GM23338 (cell line): ENCODE results near the gene ATP10A. TPM values are rescaled to one million over a fixed set of nuclear protein-coding genes. Genes with fewer than 3 reads are reported as not detected.

Source experiments
- ATAC-seq: fragments of 200-7000 bp; cut with Tn5 transposase; 3 replicates; pipeline ENCODE4 v1.9.1; 2020
- DNase-seq: peaks from one replicate; pipeline ENCODE4 v3.0.0-alpha.2; 2015; ENCODE audit warnings: low spot score
- H2AFZ ChIP-seq: fragments of 200-600 bp; sonication (generic); 2 replicates; pipeline ENCODE4 v1.8.0; 2016; ENCODE audit warnings: antibody characterized with exemption, mild to moderate bottlenecking, moderate library complexity
- H3F3A ChIP-seq: fragments of 200-600 bp; sonication (generic); replicated peaks from 2 replicates; pipeline ENCODE4 v1.8.0; 2017; ENCODE audit warnings: antibody characterized with exemption, mixed run types, low read depth
- H3K27ac ChIP-seq: fragments of 200-600 bp; sonication (generic); 2 replicates; pipeline ENCODE4 v1.6.1; 2016; ENCODE audit warnings: low read depth
- H3K27me3 ChIP-seq: fragments of 200-600 bp; sonication (generic); 2 replicates; pipeline ENCODE4 v1.8.0; 2016; ENCODE audit warnings: mild to moderate bottlenecking, mixed run types, moderate library complexity; ENCODE audit not compliant: insufficient read depth
- H3K36me3 ChIP-seq: fragments of 200-600 bp; sonication (generic); 2 replicates; pipeline ENCODE4 v1.8.0; 2016; ENCODE audit warnings: mild to moderate bottlenecking; ENCODE audit not compliant: insufficient read depth
- H3K4me1 ChIP-seq: fragments of 200-600 bp; sonication (generic); 2 replicates; pipeline ENCODE4 v1.8.0; 2016; ENCODE audit warnings: mild to moderate bottlenecking, moderate library complexity; ENCODE audit not compliant: insufficient read depth
- H3K4me2 ChIP-seq: fragments of 200-600 bp; sonication (generic); 2 replicates; pipeline ENCODE4 v1.7.1; 2017; ENCODE audit warnings: mixed run types
- H3K4me3 ChIP-seq: fragments of 200-600 bp; sonication (generic); 2 replicates; pipeline ENCODE4 v1.6.1; 2016; ENCODE audit warnings: mixed run types
- H3K79me2 ChIP-seq: fragments of 200-600 bp; sonication (generic); replicated peaks from 2 replicates; pipeline ENCODE4 v1.8.0; 2017; ENCODE audit warnings: mild to moderate bottlenecking; ENCODE audit not compliant: insufficient read depth
- H3K9me2 ChIP-seq: fragments of 200-600 bp; sonication (generic); 2 replicates; pipeline ENCODE4 v1.8.0; 2017; ENCODE audit not compliant: insufficient read depth
- H4K20me1 ChIP-seq: fragments of 200-600 bp; sonication (generic); replicated peaks from 2 replicates; pipeline ENCODE4 v1.8.0; 2017; ENCODE audit warnings: mild to moderate bottlenecking; ENCODE audit not compliant: insufficient read depth
- H3K27ac Mint-ChIP-seq: 2 replicates; pipeline ENCODE4 v1.8.0; 2020; ENCODE audit warnings: inconsistent platforms, mild to moderate bottlenecking, moderate library complexity, mixed read lengths
- H3K27me3 Mint-ChIP-seq: 3 replicates; pipeline ENCODE4 v1.8.0; 2022; ENCODE audit warnings: low read depth, mild to moderate bottlenecking, moderate library complexity, mixed read lengths, inconsistent platforms; ENCODE audit not compliant: insufficient read depth, poor library complexity
- H3K36me3 Mint-ChIP-seq: 3 replicates; pipeline ENCODE4 v1.8.0; 2021; ENCODE audit warnings: low read depth, mild to moderate bottlenecking, inconsistent platforms, moderate library complexity, mixed read lengths
- H3K4me1 Mint-ChIP-seq: 3 replicates; pipeline ENCODE4 v1.8.0; 2020; ENCODE audit warnings: mild to moderate bottlenecking, inconsistent platforms, mixed read lengths
- H3K4me3 Mint-ChIP-seq: 3 replicates; pipeline ENCODE4 v1.8.0; 2021; ENCODE audit warnings: moderate library complexity, mild to moderate bottlenecking, inconsistent platforms, mixed read lengths
- H3K9me3 Mint-ChIP-seq: 3 replicates; pipeline ENCODE4 v1.8.0; 2020; ENCODE audit warnings: moderate library complexity, mild to moderate bottlenecking, inconsistent platforms, mixed read lengths
- CREB1 ChIP-seq: fragments of 250-450 bp; sonication (Bioruptor Pico); IDR thresholded peaks from 2 replicates; pipeline ENCODE4 v1.5.0; 2020; ENCODE audit warnings: low read depth, mild to moderate bottlenecking, moderate library complexity
- EZH2 ChIP-seq: fragments of 200-600 bp; sonication (generic); IDR thresholded peaks from one replicate; pipeline ENCODE4 v1.8.0; 2017; ENCODE audit warnings: antibody characterized with exemption, mild to moderate bottlenecking, low read depth; ENCODE audit not compliant: unreplicated experiment
- EZH2phosphoT487 ChIP-seq: fragments of 200-600 bp; sonication (generic); IDR thresholded peaks from one replicate; pipeline ENCODE4 v1.8.1; 2018; ENCODE audit warnings: antibody characterized with exemption; ENCODE audit not compliant: unreplicated experiment
- JUNB ChIP-seq: IDR thresholded peaks from one replicate; pipeline ENCODE4 v1.6.1; 2016; ENCODE audit warnings: antibody characterized with exemption; ENCODE audit not compliant: unreplicated experiment
- NANOG ChIP-seq: IDR thresholded peaks from 2 replicates; pipeline ENCODE4 v1.6.1; 2016; ENCODE audit warnings: antibody characterized with exemption, borderline replicate concordance
- POLR2AphosphoS5 ChIP-seq: IDR thresholded peaks from 2 replicates; pipeline ENCODE4 v1.6.1; 2016; ENCODE audit warnings: antibody characterized with exemption, low read depth
- STAT1 ChIP-seq: IDR thresholded peaks from one replicate; pipeline ENCODE4 v1.6.1; 2016; ENCODE audit warnings: antibody characterized with exemption; ENCODE audit not compliant: unreplicated experiment
- ZNF114 ChIP-seq: fragments of 250-450 bp; sonication (Bioruptor Pico); IDR thresholded peaks from 2 replicates; pipeline ENCODE4 v1.5.0; 2020; ENCODE audit warnings: mild to moderate bottlenecking, moderate library complexity
- ZNF331 ChIP-seq: fragments of 250-450 bp; sonication (Bioruptor Pico); IDR thresholded peaks from 2 replicates; pipeline ENCODE4 v1.5.0; 2020; ENCODE audit warnings: low read depth, mild to moderate bottlenecking, moderate library complexity
- polyA plus RNA-seq: library from polyadenylated mRNA; unstranded; fragments of >200 nt; fragmentation: Nextera tagmentation; extraction: Ambion mirVana; gene quantifications from 2 replicates; pipeline ENCODE4 v1.2.1, GENCODE V29; 2016
- total RNA-seq: library from RNA; depleted of rRNA; stranded (reverse); fragments of >200 nt; shearing (Covaris generic); gene quantifications from 2 replicates; pipeline ENCODE4 v1.2.3, GENCODE V29; 2014
- TF ChIP-seq, protein P1 (sequence below): IDR thresholded peaks from 2 replicates; pipeline ENCODE4 v1.6.1; 2016; ENCODE audit warnings: antibody characterized with exemption
- TF ChIP-seq, protein P2 (sequence below), 2 experiments: fragments of 200-600 bp in 1 of 2; sonication (generic) in 1 of 2; conservative IDR thresholded peaks; 2 replicates each; pipeline versions ENCODE4 v1.5.1 to v1.6.1; 2016 to 2017; ENCODE audit warnings: antibody characterized with exemption in 2 of 2, low read depth in 2 of 2, mild to moderate bottlenecking in 2 of 2, moderate library complexity in 1 of 2
- TF ChIP-seq, protein P3 (sequence below): fragments of 250-450 bp; sonication (Bioruptor Pico); IDR thresholded peaks from 2 replicates; pipeline ENCODE4 v1.5.0; 2020; ENCODE audit warnings: mild to moderate bottlenecking, moderate library complexity

ATP10A gene
- total and polyA plus RNA-seq, 2 experiments from 2014 or later = 0.36 to 5.6 TPM

DNA sequence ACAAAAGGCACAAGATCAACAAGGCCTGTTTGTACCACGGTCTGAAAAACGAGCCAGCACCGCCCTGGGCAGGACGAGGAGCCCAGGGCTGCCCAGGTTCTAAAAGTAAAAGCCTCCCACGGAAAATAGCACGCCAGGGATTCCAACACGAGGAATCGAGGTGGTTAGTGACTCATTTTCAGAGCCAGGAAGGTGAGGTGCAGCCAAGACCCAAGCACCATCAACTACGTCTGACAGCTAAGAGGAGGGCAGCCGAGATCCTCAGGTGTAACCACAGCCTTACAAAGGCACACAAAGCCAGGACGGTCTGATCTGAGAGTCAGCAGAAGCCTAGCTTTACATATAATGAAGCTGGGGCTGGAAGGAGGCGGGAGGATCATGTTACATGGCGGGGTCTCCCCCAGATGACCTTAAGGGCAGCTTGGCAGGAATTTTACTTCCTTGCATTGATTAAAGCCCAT is 52.5 kb downstream of the ATP10A start:
- H3K4me1 ChIP-seq = 0 out of 2 replicates have a peak, but pooled peaks cover 3% of the 10 kb centered on the region
- H3K27ac ChIP-seq = no peak overlapping the region
- Mint-ChIP-seq H3K36me3 (no peaks in the 10 kb centered on the region), H3K27ac (peak overlapping the region; percentile 21; the same call in 1 of the 2 replicates), H3K4me1 (peaks cover 9% of the 10 kb centered on the region), H3K4me3 (no peak overlapping the region), H3K9me3 (no peaks in the 10 kb centered on the region), H3K27me3 (peaks cover 7% of the 10 kb centered on the region)
- H3K9me2 ChIP-seq = 0 out of 2 replicates have a peak, but pooled peaks cover 7% of the 10 kb centered on the region
- TF ChIP-seq POLR2AphosphoS5 (no peak), STAT1 (no peak)
- TF ChIP-seq, protein P1, sequence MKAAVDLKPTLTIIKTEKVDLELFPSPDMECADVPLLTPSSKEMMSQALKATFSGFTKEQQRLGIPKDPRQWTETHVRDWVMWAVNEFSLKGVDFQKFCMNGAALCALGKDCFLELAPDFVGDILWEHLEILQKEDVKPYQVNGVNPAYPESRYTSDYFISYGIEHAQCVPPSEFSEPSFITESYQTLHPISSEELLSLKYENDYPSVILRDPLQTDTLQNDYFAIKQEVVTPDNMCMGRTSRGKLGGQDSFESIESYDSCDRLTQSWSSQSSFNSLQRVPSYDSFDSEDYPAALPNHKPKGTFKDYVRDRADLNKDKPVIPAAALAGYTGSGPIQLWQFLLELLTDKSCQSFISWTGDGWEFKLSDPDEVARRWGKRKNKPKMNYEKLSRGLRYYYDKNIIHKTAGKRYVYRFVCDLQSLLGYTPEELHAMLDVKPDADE = no peak
- H3K36me3 ChIP-seq = no peaks in the 10 kb centered on the region
- no peaks in the 10 kb centered on the region for H3F3A ChIP-seq
- DNase-seq (peak; percentile 70), ATAC-seq (peak; percentile 95)
- H3K27me3 ChIP-seq = no peaks in the 10 kb centered on the region
- no peak overlapping the region for H3K4me2 ChIP-seq
- no peaks in the 10 kb centered on the region for H4K20me1 ChIP-seq
- peak overlapping the region; percentile 57; the same call in 1 of the 2 replicates for H2AFZ ChIP-seq
- H3K79me2 ChIP-seq = no peaks in the 10 kb centered on the region
- H3K4me3 ChIP-seq = no peak overlapping the region

DNA sequence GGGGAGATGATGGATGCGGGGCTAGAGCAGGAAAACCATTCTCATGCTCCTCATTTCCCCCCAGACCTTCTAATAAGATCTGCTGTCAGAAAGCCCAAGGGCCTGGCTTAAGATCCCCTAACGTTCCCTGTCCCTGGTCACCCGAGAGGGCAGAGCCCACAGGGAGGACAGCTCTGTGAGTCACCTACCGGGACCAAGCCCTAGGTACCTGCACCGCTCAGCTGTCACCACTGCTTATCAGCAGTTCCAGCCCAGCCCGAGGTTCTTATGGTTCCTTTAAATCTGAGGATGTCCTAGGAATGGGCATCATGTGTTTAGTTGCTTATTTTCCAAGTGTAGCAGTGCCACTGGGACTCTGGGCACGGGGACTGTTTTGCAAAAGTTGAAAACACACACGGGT is 53.0 kb downstream of the ATP10A start:
- H3K79me2 ChIP-seq = no peaks in the 10 kb centered on the region
- no peaks in the 10 kb centered on the region for H3K36me3 Mint-ChIP-seq
- no peaks in the 10 kb centered on the region for H3K36me3 ChIP-seq
- H3K27me3 Mint-ChIP-seq = peaks cover 7% of the 10 kb centered on the region
- DNase-seq (no peak), ATAC-seq (no peak)
- no peak overlapping the region for H3K4me3 Mint-ChIP-seq
- H4K20me1 ChIP-seq = no peaks in the 10 kb centered on the region
- no peak overlapping the region for H3K27ac ChIP-seq
- H3K9me3 Mint-ChIP-seq = no peaks in the 10 kb centered on the region
- no peak overlapping the region for H3K4me2 ChIP-seq
- no peak overlapping the region for H3K27ac Mint-ChIP-seq
- H3K27me3 ChIP-seq = no peaks in the 10 kb centered on the region
- peaks cover 9% of the 10 kb centered on the region for H3K4me1 Mint-ChIP-seq
- no peaks in the 10 kb centered on the region for H3F3A ChIP-seq
- no peak overlapping the region; the same call in 1 of the 2 replicates for H2AFZ ChIP-seq
- no peak overlapping the region for H3K4me3 ChIP-seq
- 0 out of 2 replicates have a peak, but pooled peaks cover 3% of the 10 kb centered on the region for H3K4me1 ChIP-seq
- 0 out of 2 replicates have a peak, but pooled peaks cover 7% of the 10 kb centered on the region for H3K9me2 ChIP-seq
- TF ChIP-seq JUNB (no peak), EZH2 (no peak), CREB1 (CRISPR knock-in tag) (no peak), ZNF331 (no peak), EZH2phosphoT487 (no peak), STAT1 (no peak), ZNF114 (CRISPR knock-in tag) (no peak), POLR2AphosphoS5 (no peak), NANOG (no peak)
- TF ChIP-seq, protein P2, sequence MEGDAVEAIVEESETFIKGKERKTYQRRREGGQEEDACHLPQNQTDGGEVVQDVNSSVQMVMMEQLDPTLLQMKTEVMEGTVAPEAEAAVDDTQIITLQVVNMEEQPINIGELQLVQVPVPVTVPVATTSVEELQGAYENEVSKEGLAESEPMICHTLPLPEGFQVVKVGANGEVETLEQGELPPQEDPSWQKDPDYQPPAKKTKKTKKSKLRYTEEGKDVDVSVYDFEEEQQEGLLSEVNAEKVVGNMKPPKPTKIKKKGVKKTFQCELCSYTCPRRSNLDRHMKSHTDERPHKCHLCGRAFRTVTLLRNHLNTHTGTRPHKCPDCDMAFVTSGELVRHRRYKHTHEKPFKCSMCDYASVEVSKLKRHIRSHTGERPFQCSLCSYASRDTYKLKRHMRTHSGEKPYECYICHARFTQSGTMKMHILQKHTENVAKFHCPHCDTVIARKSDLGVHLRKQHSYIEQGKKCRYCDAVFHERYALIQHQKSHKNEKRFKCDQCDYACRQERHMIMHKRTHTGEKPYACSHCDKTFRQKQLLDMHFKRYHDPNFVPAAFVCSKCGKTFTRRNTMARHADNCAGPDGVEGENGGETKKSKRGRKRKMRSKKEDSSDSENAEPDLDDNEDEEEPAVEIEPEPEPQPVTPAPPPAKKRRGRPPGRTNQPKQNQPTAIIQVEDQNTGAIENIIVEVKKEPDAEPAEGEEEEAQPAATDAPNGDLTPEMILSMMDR (conservative IDR thresholded peaks at IDR 0.05; ENCODE audit: low read depth in 2 of 2) = no peak
- TF ChIP-seq, protein P3, sequence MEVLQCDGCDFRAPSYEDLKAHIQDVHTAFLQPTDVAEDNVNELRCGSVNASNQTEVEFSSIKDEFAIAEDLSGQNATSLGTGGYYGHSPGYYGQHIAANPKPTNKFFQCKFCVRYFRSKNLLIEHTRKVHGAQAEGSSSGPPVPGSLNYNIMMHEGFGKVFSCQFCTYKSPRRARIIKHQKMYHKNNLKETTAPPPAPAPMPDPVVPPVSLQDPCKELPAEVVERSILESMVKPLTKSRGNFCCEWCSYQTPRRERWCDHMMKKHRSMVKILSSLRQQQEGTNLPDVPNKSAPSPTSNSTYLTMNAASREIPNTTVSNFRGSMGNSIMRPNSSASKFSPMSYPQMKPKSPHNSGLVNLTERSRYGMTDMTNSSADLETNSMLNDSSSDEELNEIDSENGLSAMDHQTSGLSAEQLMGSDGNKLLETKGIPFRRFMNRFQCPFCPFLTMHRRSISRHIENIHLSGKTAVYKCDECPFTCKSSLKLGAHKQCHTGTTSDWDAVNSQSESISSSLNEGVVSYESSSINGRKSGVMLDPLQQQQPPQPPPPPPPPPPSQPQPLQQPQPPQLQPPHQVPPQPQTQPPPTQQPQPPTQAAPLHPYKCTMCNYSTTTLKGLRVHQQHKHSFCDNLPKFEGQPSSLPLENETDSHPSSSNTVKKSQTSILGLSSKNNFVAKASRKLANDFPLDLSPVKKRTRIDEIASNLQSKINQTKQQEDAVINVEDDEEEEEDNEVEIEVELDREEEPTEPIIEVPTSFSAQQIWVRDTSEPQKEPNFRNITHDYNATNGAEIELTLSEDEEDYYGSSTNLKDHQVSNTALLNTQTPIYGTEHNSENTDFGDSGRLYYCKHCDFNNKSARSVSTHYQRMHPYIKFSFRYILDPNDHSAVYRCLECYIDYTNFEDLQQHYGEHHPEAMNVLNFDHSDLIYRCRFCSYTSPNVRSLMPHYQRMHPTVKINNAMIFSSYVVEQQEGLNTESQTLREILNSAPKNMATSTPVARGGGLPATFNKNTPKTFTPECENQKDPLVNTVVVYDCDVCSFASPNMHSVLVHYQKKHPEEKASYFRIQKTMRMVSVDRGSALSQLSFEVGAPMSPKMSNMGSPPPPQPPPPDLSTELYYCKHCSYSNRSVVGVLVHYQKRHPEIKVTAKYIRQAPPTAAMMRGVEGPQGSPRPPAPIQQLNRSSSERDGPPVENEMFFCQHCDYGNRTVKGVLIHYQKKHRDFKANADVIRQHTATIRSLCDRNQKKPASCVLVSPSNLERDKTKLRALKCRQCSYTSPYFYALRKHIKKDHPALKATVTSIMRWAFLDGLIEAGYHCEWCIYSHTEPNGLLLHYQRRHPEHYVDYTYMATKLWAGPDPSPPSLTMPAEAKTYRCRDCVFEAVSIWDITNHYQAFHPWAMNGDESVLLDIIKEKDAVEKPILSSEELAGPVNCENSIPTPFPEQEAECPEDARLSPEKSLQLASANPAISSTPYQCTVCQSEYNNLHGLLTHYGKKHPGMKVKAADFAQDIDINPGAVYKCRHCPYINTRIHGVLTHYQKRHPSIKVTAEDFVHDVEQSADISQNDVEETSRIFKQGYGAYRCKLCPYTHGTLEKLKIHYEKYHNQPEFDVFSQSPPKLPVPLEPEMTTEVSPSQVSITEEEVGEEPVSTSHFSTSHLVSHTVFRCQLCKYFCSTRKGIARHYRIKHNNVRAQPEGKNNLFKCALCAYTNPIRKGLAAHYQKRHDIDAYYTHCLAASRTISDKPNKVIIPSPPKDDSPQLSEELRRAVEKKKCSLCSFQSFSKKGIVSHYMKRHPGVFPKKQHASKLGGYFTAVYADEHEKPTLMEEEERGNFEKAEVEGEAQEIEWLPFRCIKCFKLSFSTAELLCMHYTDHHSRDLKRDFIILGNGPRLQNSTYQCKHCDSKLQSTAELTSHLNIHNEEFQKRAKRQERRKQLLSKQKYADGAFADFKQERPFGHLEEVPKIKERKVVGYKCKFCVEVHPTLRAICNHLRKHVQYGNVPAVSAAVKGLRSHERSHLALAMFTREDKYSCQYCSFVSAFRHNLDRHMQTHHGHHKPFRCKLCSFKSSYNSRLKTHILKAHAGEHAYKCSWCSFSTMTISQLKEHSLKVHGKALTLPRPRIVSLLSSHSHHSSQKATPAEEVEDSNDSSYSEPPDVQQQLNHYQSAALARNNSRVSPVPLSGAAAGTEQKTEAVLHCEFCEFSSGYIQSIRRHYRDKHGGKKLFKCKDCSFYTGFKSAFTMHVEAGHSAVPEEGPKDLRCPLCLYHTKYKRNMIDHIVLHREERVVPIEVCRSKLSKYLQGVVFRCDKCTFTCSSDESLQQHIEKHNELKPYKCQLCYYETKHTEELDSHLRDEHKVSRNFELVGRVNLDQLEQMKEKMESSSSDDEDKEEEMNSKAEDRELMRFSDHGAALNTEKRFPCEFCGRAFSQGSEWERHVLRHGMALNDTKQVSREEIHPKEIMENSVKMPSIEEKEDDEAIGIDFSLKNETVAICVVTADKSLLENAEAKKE (CRISPR knock-in tag) = no peak
